ENCODE data around the gene ATRNL1. TPM values are rescaled to one million over a fixed set of nuclear protein-coding genes. Genes with fewer than 3 reads are reported as not detected.

The ATRNL1 gene
- total and polyA plus RNA-seq, 2 experiments from 2014 or later: 4.8 to 29.7 TPM

- no peak for TF ChIP-seq CREB1 (CRISPR knock-in tag; IDR thresholded peaks at IDR 0.05; ENCODE audit: low read depth)
- no peak for TF ChIP-seq ZNF114 (CRISPR knock-in tag; IDR thresholded peaks at IDR 0.05)
Observed at GRCh38 chr10:115164220-115164619, 71.1 kb downstream of the ATRNL1 start (continued).

DNA sequence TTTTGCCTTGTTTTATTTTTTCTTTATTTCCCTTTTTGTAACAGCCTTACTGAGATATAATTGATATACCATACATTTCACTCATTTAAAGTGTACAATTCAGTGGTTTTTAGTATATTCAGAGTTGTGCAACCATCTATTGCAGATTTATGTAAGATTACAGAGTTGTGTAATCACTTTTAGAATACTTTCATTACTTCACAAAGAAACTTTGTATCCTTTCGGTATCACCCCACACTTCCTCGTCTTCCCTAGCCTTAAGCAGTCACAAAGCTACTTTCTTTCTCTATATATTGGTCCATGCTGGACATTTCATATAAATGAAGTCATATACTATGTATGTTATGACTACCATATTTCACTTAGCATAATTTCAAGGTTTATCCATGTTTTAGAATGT lies 74.6 kb downstream of the ATRNL1 start:
- Histone ChIP-seq H2AFZ (no peak overlapping the region), H3K36me3 (ENCODE audit: insufficient read depth) (no peaks in the 10 kb centered on the region), H3F3A (replicated peaks; ENCODE audit: low read depth) (no peaks in the 10 kb centered on the region), H3K9me2 (ENCODE audit: insufficient read depth) (no peaks in the 10 kb centered on the region), H3K4me1 (ENCODE audit: insufficient read depth) (no peaks in the 10 kb centered on the region), H3K27ac (ENCODE audit: low read depth) (no peak overlapping the region), H3K4me2 (no peak overlapping the region), H3K79me2 (replicated peaks; ENCODE audit: insufficient read depth) (no peaks in the 10 kb centered on the region), H3K4me3 (no peak overlapping the region), H3K27me3 (ENCODE audit: insufficient read depth) (no peaks in the 10 kb centered on the region), H4K20me1 (replicated peaks; ENCODE audit: insufficient read depth) (no peaks in the 10 kb centered on the region)
- Mint-ChIP-seq H3K9me3 (no peaks in the 10 kb centered on the region), H3K36me3 (ENCODE audit: low read depth) (no peaks in the 10 kb centered on the region), H3K4me1 (peaks cover 3% of the 10 kb centered on the region; the same call in 1 of the 3 replicates), H3K27ac (no peak overlapping the region), H3K27me3 (ENCODE audit: insufficient read depth, low read depth, poor library complexity) (no peaks in the 10 kb centered on the region), H3K4me3 (no peak overlapping the region)
- DNase-seq (ENCODE audit: low spot score): no peak
- ATAC-seq: no peak
- no peak for TF ChIP-seq STAT1 (IDR thresholded peaks at IDR 0.05; ENCODE audit: unreplicated experiment)
- no peak for TF ChIP-seq EZH2 (IDR thresholded peaks at IDR 0.05; ENCODE audit: low read depth, unreplicated experiment)
- TF ChIP-seq NANOG (IDR thresholded peaks at IDR 0.05; ENCODE audit: borderline replicate concordance): no peak
- no peak for TF ChIP-seq JUNB (IDR thresholded peaks at IDR 0.05; ENCODE audit: unreplicated experiment)
- TF ChIP-seq CREB1 (CRISPR knock-in tag; IDR thresholded peaks at IDR 0.05; ENCODE audit: low read depth): no peak
- no peak for TF ChIP-seq ZNF331 (CRISPR knock-in tag; IDR thresholded peaks at IDR 0.05; ENCODE audit: low read depth)
- TF ChIP-seq, protein P1, sequence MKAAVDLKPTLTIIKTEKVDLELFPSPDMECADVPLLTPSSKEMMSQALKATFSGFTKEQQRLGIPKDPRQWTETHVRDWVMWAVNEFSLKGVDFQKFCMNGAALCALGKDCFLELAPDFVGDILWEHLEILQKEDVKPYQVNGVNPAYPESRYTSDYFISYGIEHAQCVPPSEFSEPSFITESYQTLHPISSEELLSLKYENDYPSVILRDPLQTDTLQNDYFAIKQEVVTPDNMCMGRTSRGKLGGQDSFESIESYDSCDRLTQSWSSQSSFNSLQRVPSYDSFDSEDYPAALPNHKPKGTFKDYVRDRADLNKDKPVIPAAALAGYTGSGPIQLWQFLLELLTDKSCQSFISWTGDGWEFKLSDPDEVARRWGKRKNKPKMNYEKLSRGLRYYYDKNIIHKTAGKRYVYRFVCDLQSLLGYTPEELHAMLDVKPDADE (IDR thresholded peaks at IDR 0.05): no peak
- TF ChIP-seq REST (IDR thresholded peaks at IDR 0.05; ENCODE audit: unreplicated experiment): no peak
- no peak for TF ChIP-seq POLR2AphosphoS5 (IDR thresholded peaks at IDR 0.05; ENCODE audit: low read depth)

Measured in GM23338 (cell line).